HFF-Myc (cell line): ENCODE data around the gene CAMKV.
A peak's percentile ranks its signal among the peaks of the same experiment; 100 is the strongest.
"Not testable (repeated sequence)": the region's sequence is repeated elsewhere in the genome, so short reads cannot be mapped to it uniquely, and the experiment has no call there.

Source experiments
- DNase-seq: peaks from one replicate; pipeline ENCODE4 v3.0.0-alpha.2; 2011; ENCODE audit warnings: low read depth; ENCODE audit errors: extremely low read depth
- H3K4me3 ChIP-seq: replicated peaks from 2 replicates; pipeline ENCODE4 v1.5.1; 2011; ENCODE audit warnings: low read depth, mild to moderate bottlenecking, control low read depth, low read length
- TF ChIP-seq, protein P1 (sequence below): IDR thresholded peaks from 2 replicates; pipeline ENCODE4 v1.5.1; 2012; ENCODE audit warnings: mild to moderate bottlenecking, low read depth, low read length, control low read depth; ENCODE audit errors: missing control alignments

The CAMKV gene, protein sequence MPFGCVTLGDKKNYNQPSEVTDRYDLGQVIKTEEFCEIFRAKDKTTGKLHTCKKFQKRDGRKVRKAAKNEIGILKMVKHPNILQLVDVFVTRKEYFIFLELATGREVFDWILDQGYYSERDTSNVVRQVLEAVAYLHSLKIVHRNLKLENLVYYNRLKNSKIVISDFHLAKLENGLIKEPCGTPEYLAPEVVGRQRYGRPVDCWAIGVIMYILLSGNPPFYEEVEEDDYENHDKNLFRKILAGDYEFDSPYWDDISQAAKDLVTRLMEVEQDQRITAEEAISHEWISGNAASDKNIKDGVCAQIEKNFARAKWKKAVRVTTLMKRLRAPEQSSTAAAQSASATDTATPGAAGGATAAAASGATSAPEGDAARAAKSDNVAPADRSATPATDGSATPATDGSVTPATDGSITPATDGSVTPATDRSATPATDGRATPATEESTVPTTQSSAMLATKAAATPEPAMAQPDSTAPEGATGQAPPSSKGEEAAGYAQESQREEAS

DNA sequence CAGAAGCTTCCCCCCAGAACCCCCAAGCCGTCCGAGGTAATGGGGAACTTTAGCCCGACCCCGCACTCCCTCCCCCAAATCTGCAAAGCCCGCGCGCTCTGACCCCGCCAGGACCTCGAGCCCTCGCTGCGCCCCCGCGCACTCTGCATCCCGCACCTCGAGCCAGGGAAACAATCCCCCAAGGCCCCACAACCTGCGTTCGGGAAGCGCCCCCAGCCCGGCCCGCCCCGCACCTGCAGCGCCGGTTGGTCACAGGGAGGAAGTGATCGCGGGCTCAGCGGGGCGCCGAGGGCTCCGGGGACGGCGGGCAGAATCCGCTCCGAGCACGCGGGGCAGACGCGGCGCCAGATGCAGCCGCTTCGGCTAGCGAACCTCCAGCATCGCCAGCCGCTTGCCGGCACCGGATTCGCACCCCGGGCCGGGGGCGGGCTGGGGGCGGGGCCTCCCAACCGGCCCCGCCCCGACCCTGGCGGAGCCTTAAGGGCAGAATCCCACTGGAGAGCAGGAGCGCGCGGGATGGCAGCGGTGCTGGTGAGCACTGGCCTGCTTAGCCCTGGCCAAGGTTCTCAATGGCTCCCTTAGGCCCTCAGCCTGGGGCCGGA, at the start of gene CAMKV:
TSS of gene CAMKV (minus strand) at position 382 of the 602 bp plus-strand sequence. CDS start 7,518 bp downstream, outside the sequence.
- no peak for DNase-seq
- H3K4me3 ChIP-seq, result peak within 1 kb of the TSS; percentile 38
- TF ChIP-seq, protein P1, sequence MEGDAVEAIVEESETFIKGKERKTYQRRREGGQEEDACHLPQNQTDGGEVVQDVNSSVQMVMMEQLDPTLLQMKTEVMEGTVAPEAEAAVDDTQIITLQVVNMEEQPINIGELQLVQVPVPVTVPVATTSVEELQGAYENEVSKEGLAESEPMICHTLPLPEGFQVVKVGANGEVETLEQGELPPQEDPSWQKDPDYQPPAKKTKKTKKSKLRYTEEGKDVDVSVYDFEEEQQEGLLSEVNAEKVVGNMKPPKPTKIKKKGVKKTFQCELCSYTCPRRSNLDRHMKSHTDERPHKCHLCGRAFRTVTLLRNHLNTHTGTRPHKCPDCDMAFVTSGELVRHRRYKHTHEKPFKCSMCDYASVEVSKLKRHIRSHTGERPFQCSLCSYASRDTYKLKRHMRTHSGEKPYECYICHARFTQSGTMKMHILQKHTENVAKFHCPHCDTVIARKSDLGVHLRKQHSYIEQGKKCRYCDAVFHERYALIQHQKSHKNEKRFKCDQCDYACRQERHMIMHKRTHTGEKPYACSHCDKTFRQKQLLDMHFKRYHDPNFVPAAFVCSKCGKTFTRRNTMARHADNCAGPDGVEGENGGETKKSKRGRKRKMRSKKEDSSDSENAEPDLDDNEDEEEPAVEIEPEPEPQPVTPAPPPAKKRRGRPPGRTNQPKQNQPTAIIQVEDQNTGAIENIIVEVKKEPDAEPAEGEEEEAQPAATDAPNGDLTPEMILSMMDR, result no peak

DNA sequence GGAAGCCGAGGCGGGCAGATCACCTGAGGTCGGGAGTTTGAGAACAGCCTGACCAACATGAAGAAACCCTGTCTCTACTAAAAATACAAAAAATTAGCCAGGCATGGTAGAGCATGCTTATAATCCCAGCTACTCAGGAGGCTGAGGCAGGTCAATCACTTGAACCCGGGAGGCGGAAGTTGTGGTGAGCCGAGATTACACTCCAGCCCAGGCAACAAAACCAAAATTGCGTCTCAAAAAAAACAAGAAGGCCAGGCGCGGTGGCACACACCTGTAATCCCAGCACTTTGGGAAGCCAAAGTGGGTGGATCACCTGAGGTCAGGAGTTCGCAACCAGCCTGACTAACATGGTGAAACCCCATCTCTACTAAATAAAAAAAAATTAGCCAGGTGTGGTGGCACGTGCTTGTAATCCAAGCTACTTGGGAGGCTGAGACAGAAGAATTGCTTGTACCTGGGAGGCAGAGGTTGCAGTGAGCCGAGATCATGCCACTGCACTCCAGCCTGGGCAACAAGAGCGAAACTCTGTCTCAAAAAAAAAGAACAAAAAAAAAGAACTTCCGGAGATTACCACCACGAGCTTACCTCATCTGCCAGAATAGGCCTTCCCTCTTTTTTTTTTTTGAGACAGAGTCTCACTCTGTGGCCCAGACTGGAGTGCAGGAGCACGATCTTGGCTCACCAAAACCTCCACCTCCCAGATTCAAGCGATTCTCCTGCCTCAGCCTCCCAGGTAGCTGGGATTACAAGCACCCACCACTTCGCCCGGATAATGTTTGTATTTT, 48.3 kb upstream of the CAMKV start:
- H3K4me3 ChIP-seq, DNase-seq: not testable (repeated sequence)

DNA sequence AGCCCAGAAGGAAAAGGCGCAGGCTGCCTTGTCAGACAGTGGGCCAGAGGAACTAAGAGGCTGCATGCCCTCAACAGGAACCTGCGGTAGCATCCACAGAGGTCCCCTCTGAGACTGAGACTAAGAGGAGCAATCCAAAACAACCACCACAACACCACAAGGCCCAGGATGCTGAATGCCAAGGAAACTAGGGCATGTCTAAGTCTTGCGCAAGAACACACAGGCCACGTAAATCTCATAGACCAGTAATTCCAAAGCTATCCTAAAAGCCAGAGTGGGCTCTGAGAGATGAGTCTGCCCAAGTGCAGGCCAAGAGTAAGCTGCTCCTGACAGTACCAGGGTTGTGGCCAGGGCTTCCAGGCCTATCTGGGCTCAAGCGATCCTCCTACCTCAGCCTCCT, 47.0 kb upstream of the CAMKV start:
- DNase-seq, result no peak
- no peak overlapping the region for H3K4me3 ChIP-seq
- TF ChIP-seq, protein P1, result no peak

DNA sequence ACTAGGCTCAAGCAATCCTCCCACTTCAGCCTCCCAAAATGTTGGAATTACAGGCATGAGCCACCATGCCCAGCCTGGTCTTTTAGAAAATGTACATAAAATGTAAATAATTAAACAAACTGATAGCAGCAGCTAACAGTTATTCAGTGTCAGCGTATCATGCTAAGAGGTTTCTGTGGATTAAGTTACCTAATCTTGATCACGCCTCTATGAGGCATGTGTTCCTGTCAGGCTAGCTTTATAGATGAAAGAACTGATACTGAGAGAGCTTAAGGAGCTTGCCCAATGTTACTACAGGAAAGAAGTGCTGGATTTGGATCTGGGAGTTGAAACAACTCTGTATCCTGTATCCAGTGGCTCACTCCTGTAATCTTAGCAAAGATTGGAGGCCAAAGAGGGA, 45.2 kb upstream of the CAMKV start:
- H3K4me3 ChIP-seq, result no peak overlapping the region
- TF ChIP-seq, protein P1, result no peak
- DNase-seq, result no peak

DNA sequence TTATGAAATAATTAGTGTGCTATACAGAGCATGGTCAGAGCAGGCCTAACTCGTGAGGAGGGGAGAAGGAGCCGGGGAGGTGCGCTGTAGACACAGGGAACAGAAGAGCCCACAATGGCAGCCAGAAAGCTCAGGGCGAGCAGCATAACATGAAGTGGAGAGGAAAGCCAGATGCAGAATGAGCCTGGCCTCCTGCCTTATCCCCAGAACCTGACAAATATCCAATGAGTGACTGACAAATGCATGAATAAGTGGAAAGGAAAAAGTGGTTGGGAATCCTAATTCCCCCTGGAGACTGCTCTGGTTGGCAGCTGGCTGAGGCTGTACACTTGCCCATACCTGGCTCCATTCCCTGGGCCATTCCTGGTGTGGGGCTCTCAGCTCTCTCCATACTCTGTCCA, 43.2 kb upstream of the CAMKV start:
- no peak for DNase-seq
- H3K4me3 ChIP-seq, result no peak overlapping the region
- TF ChIP-seq, protein P1, result no peak

DNA sequence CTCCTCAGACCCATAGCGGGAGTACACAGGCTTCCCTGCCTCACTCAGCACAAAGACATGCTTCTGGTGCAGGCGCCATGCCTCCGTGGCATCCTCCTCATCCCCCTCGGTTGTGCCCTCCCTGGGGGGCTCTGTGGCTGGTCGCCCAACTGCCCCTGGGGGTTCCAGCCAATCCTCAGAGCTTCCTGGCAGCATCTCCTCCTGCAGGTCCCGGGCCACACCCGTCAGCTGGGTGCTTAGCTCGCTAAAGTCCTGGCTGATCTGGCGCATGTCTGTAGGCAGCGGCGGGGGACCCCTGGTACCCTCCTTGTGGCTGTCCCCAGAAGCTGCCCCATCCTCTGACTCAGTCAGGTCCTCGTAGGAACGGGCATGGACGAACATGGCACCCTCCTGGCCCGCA, 41.9 kb upstream of the CAMKV start:
- DNase-seq, result no peak
- TF ChIP-seq, protein P1, result no peak
- H3K4me3 ChIP-seq, result no peak overlapping the region

DNA sequence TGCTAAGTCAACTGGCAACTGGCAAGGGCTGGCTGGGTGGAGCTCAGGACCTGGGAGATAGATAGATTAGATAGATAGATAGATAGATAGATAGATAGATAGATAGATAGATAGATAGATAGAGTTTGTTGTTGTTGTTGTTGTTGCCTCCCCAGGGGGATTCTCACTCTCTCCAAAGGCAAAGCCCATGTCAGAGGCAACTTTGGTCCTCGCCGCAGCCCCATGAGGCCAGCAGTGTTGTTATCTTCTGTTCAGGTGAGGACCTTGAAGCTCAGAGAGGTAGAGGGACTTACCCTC, 41.4 kb upstream of the CAMKV start:
- H3K4me3 ChIP-seq, result no peak overlapping the region
- TF ChIP-seq, protein P1, result no peak
- no peak for DNase-seq
